Fibroblast of the aortic adventitia (primary cell): ENCODE results near the gene CCHCR1. TPM values are rescaled to one million over a fixed set of nuclear protein-coding genes. Genes with fewer than 3 reads are reported as not detected.
"Not testable (repeated sequence)": the region's sequence is repeated elsewhere in the genome, so short reads cannot be mapped to it uniquely, and the experiment has no call there.

Source experiments
- DNase-seq: peaks from one replicate; pipeline ENCODE4 v3.0.0-alpha.2; 2010; ENCODE audit warnings: low read depth
- H3K4me3 ChIP-seq: 2 replicates; pipeline ENCODE4 v1.5.1; 2011; ENCODE audit warnings: low read depth, mild to moderate bottlenecking, control low read depth, low read length, moderate library complexity
- total RNA-seq: library from RNA; depleted of rRNA; stranded (reverse); fragments of >200 nt; gene quantifications from 2 replicates; pipeline ENCODE4 v1.2.3, GENCODE V29; 2012; ENCODE audit warnings: low replicate concordance
- TF ChIP-seq, protein P1 (sequence below): IDR thresholded peaks from 2 replicates; pipeline ENCODE4 v1.5.1; 2011; ENCODE audit warnings: mild to moderate bottlenecking, low read length, control low read depth, inconsistent platforms; ENCODE audit not compliant: insufficient read depth

The CCHCR1 gene, protein sequence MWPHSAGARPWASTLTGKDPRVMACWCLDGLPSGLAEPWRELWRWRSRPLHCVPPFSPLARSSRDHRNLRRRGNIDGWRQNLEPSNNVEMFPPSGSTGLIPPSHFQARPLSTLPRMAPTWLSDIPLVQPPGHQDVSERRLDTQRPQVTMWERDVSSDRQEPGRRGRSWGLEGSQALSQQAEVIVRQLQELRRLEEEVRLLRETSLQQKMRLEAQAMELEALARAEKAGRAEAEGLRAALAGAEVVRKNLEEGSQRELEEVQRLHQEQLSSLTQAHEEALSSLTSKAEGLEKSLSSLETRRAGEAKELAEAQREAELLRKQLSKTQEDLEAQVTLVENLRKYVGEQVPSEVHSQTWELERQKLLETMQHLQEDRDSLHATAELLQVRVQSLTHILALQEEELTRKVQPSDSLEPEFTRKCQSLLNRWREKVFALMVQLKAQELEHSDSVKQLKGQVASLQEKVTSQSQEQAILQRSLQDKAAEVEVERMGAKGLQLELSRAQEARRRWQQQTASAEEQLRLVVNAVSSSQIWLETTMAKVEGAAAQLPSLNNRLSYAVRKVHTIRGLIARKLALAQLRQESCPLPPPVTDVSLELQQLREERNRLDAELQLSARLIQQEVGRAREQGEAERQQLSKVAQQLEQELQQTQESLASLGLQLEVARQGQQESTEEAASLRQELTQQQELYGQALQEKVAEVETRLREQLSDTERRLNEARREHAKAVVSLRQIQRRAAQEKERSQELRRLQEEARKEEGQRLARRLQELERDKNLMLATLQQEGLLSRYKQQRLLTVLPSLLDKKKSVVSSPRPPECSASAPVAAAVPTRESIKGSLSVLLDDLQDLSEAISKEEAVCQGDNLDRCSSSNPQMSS
- 21.1 and 42.0 TPM in 2 replicates for total RNA-seq

DNA sequence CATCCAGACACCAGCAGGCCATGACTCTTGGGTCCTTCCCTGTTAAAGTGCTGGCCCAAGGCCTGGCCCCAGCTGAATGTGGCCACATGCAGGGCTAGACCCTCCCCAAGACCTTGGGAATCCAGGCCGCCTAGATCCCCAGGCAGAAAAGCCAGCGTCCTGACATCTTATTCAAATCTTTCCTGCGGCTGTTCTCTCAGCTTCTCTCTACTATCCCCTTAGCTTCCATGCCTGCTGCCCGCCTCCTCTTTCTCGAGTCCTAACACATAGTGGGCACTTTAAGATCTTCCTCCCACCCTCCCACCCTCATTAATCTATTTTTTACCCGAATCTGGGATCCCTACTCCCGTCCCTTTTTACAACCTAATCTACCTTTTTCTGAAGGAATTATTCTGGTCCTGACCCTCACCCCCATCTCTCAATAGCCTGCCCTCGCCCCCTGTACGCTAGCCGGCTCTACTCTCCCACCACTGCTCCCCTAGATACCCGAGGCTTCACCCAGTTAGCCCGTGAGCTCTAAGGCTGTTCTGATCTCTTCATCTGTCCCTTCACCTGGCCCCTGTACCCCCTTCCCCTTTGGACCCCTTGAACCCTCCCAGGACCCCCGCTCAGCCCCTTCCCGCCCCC is at the start of gene CCHCR1:
CCHCR1 (minus strand) TSS at position 290 of the 627 bp plus-strand sequence; CDS start at position 88, 202 bp downstream.
- TF ChIP-seq, protein P1, sequence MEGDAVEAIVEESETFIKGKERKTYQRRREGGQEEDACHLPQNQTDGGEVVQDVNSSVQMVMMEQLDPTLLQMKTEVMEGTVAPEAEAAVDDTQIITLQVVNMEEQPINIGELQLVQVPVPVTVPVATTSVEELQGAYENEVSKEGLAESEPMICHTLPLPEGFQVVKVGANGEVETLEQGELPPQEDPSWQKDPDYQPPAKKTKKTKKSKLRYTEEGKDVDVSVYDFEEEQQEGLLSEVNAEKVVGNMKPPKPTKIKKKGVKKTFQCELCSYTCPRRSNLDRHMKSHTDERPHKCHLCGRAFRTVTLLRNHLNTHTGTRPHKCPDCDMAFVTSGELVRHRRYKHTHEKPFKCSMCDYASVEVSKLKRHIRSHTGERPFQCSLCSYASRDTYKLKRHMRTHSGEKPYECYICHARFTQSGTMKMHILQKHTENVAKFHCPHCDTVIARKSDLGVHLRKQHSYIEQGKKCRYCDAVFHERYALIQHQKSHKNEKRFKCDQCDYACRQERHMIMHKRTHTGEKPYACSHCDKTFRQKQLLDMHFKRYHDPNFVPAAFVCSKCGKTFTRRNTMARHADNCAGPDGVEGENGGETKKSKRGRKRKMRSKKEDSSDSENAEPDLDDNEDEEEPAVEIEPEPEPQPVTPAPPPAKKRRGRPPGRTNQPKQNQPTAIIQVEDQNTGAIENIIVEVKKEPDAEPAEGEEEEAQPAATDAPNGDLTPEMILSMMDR, result no peak
- peak within 1 kb of the TSS; percentile 84 for H3K4me3 ChIP-seq
- DNase-seq, result no peak

DNA sequence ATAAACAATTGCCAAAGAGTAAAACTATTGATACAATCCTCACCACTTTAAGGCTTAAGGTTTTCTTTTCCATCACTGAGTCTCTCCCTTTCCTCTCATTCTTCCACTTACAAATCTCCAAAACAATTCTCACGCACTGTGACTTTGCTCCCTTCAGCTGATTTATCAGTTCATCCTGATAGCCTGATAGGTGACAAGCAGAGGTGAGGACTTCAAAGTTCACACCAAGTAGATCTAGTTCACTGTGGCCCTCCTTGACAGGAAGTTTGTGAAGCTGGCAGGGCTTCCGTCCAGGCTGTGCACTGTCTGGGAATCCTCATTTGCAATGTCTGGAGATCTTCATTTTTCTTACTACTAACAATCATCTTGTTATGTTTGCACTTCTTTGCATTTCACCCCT is 48.0 kb upstream of the CCHCR1 start:
- H3K4me3 ChIP-seq, result no peak overlapping the region
- DNase-seq, result no peak
- TF ChIP-seq, protein P1, result no peak

DNA sequence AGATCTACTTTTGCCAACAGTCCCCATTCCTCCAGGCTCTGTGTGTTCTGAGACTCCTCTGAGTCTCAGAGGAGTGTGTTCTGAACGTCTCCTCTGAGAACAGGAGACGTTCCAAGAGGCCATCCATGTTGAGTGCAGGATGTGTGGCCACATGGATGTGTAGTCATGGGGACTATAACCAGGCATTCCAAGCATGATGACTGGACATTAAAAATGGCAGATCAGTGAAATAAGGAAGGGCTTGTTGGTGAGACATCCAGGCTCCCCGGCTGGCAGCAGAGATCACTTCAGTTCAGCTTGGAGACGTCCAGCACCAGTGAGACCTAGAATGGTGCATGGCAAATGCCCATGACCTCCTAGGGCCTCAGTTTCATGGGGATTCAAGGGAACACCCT is 47.1 kb upstream of the CCHCR1 start:
- H3K4me3 ChIP-seq, result no peak overlapping the region

DNA sequence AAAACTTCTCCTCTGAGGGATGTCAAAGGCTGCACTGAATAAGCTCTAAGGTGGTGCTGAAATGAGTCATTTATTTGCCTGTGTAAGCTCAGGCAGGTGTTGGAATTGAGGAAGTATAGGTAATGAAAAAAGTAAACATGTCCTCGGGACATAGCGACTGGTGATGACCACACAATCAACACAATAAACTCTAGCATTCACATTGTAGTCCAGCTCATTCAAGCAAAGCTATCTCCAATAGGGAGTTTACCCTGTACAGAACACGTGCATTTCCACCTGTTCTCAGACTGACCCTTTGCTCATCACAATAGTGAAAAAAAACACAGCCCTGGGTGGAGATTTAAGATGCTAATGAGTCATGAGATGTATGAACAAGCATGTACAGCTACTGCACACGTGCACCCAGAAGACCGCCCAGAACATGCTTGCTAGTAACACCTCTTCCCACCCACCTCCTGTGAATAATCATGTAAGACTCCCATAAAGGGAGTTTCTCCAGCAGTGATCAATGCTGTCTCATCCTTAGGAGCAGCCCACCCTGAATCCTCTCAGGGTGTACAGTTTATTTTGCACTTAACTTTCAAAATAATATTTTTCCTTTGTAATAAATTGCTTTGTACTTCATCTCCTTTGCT is 45.9 kb upstream of the CCHCR1 start:
- TF ChIP-seq, protein P1, result no peak

More for the DNA sequence above, 47.1 kb upstream of the CCHCR1 start:
- no peak for DNase-seq
- TF ChIP-seq, protein P1, result no peak

DNA sequence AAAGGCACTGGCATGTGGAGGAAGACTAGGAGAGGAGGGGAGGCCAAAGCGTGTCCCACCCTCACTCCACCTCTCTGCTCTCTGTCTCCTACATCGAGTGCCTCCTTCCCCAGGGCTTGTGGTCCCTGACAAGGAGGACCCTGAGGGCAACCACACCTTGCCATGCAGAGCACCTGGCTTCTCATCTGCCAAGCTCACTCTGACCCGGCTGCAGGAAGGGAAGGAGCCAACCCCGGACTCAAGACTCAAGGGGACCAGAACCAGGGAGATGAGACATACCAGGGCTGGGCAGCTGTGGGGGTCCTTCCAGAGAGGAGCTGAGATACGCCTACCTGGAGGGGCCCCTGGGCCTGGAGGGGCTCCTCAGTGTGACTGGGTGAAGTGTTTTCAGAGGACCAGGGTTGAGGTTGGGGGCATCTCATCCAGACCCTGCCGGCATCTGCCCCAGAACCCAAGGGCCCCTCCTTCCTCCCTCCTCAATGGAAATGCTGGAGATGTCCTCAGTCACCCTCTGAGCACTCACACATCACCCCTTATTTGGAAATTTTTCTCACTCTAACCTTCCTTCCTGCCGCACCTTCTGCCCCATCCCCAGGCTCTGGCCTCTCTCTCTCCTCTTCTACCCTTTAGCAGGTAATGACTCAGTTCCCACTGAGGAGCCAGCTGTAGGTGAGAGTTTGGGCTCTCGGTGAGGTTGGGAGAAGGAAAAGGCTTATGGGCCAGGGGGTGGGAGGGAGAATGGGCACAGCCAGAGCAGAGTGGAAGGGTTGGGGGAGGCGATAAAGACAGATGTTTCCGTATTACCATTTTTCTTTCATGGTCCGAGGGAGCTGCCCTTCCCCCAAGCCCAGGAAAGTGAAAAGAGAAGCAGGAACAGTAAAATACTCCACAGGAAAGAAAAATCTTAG is 44.9 kb upstream of the CCHCR1 start:
- H3K4me3 ChIP-seq, result no peak overlapping the region
- DNase-seq, result no peak
- TF ChIP-seq, protein P1, result no peak

More for the DNA sequence above, 45.9 kb upstream of the CCHCR1 start:
- H3K4me3 ChIP-seq, result peak overlapping the region; percentile 41
- DNase-seq, result peak; percentile 39

DNA sequence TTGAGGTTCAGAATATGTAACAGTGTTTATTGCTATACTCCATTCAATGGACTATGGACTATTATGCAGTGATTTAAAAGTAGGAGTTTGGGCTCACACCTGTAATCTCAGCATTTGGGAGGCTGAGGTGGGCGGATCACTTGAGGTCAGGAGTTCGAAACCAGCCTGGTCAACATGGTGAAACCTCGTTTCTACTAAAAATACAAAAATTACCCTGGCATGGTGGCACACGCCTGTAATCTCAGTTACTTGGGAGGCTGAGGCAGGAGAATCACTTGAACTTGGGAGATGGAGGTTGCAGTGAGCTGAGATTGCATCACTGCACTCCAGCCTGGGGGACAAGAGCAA is 41.5 kb upstream of the CCHCR1 start:
- H3K4me3 ChIP-seq, DNase-seq: not testable (repeated sequence)
